Testis (tissue), 2 donors: ENCODE results near the gene DPP10.

Experiments
- POLR2A ChIP-seq: fragments of 450-650 bp; IDR thresholded peaks from one replicate; pipeline ENCODE4 v1.6.1; 2017; ENCODE audit warnings: antibody characterized with exemption, mild to moderate bottlenecking, moderate library complexity
- TF ChIP-seq, protein P1 (sequence below), 3 experiments: fragments of 450-650 bp in 2 of 3; fragments of 200-600 bp in 1 of 3; sonication (generic) in 1 of 3; IDR thresholded peaks; one replicate each; pipeline ENCODE4 v1.5.1; 2016 to 2019; ENCODE audit warnings: antibody characterized with exemption in 3 of 3, mild to moderate bottlenecking in 2 of 3, moderate library complexity in 1 of 3

DNA sequence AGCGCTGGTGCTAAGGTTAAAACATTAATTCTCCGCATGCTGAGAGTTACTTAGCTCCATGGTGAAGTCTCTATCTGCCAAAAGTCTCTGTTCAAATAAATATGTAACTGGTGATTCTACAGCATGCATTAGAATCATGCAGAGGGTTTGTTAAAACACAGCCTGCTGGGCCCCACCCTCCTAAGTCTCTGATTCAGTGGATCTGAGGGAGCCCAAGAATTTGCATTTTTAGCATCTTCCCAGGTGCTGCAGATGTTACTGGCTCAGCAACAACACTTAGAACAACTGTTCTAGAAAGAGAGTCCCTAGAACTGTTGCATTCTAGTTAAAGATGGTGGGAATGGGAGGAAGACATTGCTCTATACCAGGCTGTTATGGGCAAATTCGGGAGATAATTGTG, 73.4 kb downstream of the DPP10 start:
- TF ChIP-seq, protein P1, sequence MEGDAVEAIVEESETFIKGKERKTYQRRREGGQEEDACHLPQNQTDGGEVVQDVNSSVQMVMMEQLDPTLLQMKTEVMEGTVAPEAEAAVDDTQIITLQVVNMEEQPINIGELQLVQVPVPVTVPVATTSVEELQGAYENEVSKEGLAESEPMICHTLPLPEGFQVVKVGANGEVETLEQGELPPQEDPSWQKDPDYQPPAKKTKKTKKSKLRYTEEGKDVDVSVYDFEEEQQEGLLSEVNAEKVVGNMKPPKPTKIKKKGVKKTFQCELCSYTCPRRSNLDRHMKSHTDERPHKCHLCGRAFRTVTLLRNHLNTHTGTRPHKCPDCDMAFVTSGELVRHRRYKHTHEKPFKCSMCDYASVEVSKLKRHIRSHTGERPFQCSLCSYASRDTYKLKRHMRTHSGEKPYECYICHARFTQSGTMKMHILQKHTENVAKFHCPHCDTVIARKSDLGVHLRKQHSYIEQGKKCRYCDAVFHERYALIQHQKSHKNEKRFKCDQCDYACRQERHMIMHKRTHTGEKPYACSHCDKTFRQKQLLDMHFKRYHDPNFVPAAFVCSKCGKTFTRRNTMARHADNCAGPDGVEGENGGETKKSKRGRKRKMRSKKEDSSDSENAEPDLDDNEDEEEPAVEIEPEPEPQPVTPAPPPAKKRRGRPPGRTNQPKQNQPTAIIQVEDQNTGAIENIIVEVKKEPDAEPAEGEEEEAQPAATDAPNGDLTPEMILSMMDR (IDR thresholded peaks at IDR 0.05), result no peak
- TF ChIP-seq POLR2A, result no peak
